ENCODE measurements around the gene OR52M1. TPM values are rescaled to one million over a fixed set of nuclear protein-coding genes. Genes with fewer than 3 reads are reported as not detected.

The OR52M1 gene
- total RNA-seq, 2 experiments from 2014 or later, result not detected

DNA sequence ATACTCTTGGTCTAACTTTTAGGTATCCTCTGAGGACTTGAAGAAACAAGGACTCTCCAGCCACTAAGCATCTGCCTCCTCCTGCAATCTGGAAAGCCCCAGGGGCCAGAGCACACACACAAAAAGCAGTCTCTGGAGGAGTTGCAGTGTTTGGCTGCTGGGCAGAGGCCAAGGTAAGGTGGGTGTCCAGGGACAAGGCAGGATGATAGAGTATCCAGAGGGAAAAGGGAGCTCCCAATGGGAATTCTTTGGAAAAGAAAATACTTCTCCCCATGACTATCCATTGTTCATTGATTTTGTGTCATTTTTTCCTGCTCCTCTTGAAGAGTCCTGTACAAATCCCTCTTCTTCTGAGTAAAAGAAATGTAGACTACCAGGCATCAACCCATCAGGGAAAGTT is 36.5 kb downstream of the OR52M1 start, which contains the start of gene OR52I2:
Gene OR52I2 (plus strand): TSS at position 301 of the 400 bp plus-strand sequence.
- H3K4me3 ChIP-seq (ENCODE audit: low read depth, low read length, poor library complexity, severe bottlenecking), result no peak within 1 kb of the TSS
- no peaks in the 10 kb centered on the region for H3K4me1 ChIP-seq (ENCODE audit: insufficient read depth, low read length, poor library complexity, severe bottlenecking)
- H3K4me2 ChIP-seq (ENCODE audit: low read length), result no peak within 1 kb of the TSS
- no peaks in the 10 kb centered on the region for H3K36me3 ChIP-seq (ENCODE audit: insufficient read depth, low read length)
- no peaks in the 10 kb centered on the region for H3K79me2 ChIP-seq (ENCODE audit: insufficient read depth, low read depth, low read length)
- H2AFZ ChIP-seq (ENCODE audit: low read length), result no peak within 1 kb of the TSS
- no peak for DNase-seq (ENCODE audit: low spot score)
- no peak for TF ChIP-seq EZH2phosphoT487 (IDR thresholded peaks at IDR 0.05; ENCODE audit: borderline replicate concordance, low read depth, low read length)
- TF ChIP-seq, protein P1, sequence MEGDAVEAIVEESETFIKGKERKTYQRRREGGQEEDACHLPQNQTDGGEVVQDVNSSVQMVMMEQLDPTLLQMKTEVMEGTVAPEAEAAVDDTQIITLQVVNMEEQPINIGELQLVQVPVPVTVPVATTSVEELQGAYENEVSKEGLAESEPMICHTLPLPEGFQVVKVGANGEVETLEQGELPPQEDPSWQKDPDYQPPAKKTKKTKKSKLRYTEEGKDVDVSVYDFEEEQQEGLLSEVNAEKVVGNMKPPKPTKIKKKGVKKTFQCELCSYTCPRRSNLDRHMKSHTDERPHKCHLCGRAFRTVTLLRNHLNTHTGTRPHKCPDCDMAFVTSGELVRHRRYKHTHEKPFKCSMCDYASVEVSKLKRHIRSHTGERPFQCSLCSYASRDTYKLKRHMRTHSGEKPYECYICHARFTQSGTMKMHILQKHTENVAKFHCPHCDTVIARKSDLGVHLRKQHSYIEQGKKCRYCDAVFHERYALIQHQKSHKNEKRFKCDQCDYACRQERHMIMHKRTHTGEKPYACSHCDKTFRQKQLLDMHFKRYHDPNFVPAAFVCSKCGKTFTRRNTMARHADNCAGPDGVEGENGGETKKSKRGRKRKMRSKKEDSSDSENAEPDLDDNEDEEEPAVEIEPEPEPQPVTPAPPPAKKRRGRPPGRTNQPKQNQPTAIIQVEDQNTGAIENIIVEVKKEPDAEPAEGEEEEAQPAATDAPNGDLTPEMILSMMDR (conservative IDR thresholded peaks at IDR 0.05; ENCODE audit: low read length), result no peak
- intact Hi-C loops (cut with micrococcal nuclease; ENCODE audit: unreplicated experiment), result no loop called here
- no peaks in the 10 kb centered on the region for H3K9me2 ChIP-seq (ENCODE audit: insufficient read depth, low read length)
- H3K27ac ChIP-seq (ENCODE audit: low read depth, low read length, poor library complexity, severe bottlenecking), result no peak within 1 kb of the TSS
- POLR2A ChIA-PET, result interaction anchor here (0.6 kb wide), 1 partner anchor 56 kb away, joined by 3 read pairs; no protein-coding TSS in a partner anchor
- CTCF ChIA-PET (ENCODE audit: unreplicated experiment), result no interaction called here
- H3K9me3 ChIP-seq (ENCODE audit: low read length), result no peaks in the 10 kb centered on the region
- no peaks in the 10 kb centered on the region for H4K20me1 ChIP-seq (ENCODE audit: insufficient read depth, low read length)
- no TSS peak for BruUV-seq (replicated peaks)

DNA sequence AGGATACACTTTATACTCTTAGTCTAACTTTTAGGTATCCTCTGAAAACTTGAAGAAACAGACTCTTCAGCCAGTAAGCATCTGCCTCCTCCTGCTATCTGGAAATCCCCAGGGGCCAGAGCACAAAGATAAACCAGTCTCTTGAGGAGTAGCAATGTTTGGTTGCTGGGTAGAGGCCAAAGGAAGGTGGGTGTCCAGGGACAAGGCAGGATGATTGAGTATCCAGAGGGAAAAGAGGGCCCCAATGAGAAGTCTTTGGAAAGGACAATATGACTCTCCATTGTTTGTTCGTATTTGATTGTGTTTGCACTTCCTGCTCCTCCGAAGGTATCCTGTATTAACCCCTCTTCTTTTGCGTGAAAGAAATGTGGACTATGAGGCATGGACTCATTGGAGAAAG is 44.0 kb downstream of the OR52M1 start:
- CTCF ChIA-PET (ENCODE audit: unreplicated experiment), result no interaction called here
- no peaks in the 10 kb centered on the region for H4K20me1 ChIP-seq (ENCODE audit: insufficient read depth, low read length)
- no peak overlapping the region for H2AFZ ChIP-seq (ENCODE audit: low read length)
- no peak overlapping the region for H3K4me2 ChIP-seq (ENCODE audit: low read length)
- H3K36me3 ChIP-seq (ENCODE audit: insufficient read depth, low read length), result no peaks in the 10 kb centered on the region
- DNase-seq (ENCODE audit: low spot score), result no peak
- BruUV-seq (replicated peaks), result no TSS peak
- no peak for TF ChIP-seq EZH2phosphoT487 (IDR thresholded peaks at IDR 0.05; ENCODE audit: borderline replicate concordance, low read depth, low read length)
- TF ChIP-seq, protein P1 (conservative IDR thresholded peaks at IDR 0.05; ENCODE audit: low read length), result no peak
- intact Hi-C loops (cut with micrococcal nuclease; ENCODE audit: unreplicated experiment), result no loop called here
- H3K27ac ChIP-seq (ENCODE audit: low read depth, low read length, poor library complexity, severe bottlenecking), result no peak overlapping the region
- H3K9me3 ChIP-seq (ENCODE audit: low read length), result no peaks in the 10 kb centered on the region
- H3K9me2 ChIP-seq (ENCODE audit: insufficient read depth, low read length), result no peaks in the 10 kb centered on the region
- POLR2A ChIA-PET, result no interaction called here
- no peaks in the 10 kb centered on the region for H3K79me2 ChIP-seq (ENCODE audit: insufficient read depth, low read depth, low read length)
- no peaks in the 10 kb centered on the region for H3K4me1 ChIP-seq (ENCODE audit: insufficient read depth, low read length, poor library complexity, severe bottlenecking)
- no peak overlapping the region for H3K4me3 ChIP-seq (ENCODE audit: low read depth, low read length, poor library complexity, severe bottlenecking)

DNA sequence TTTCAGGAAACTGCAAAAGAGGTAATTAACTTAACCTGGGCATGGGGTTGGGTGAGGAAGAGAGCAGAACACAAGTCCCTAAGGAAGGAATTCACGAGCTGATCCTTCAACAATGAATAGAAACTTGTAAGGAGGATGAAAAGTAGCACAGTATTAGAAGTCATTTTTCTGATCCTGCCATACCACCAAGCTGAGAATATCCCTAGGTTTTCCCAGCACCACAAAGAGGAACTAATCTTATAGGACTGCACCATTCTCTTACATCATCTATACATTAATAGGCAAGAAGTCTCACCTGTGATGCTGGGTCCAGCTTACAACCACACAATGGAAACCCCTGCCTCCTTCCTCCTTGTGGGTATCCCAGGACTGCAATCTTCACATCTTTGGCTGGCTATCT is 48.7 kb downstream of the OR52M1 start, which contains the start of gene OR52I1:
Gene OR52I1 (plus strand): TSS at position 301 of the 400 bp plus-strand sequence. CDS start 0 bp downstream, at position 301.
- ChIA-PET CTCF (ENCODE audit: unreplicated experiment) (no interaction called here), POLR2A (no interaction called here)
- Histone ChIP-seq H3K4me2 (ENCODE audit: low read length) (no peak within 1 kb of the TSS), H3K27ac (ENCODE audit: low read depth, low read length, poor library complexity, severe bottlenecking) (no peak within 1 kb of the TSS), H3K9me3 (ENCODE audit: low read length) (no peaks in the 10 kb centered on the region), H3K9me2 (ENCODE audit: insufficient read depth, low read length) (no peaks in the 10 kb centered on the region), H4K20me1 (ENCODE audit: insufficient read depth, low read length) (no peaks in the 10 kb centered on the region), H2AFZ (ENCODE audit: low read length) (no peak within 1 kb of the TSS), H3K4me3 (ENCODE audit: low read depth, low read length, poor library complexity, severe bottlenecking) (no peak within 1 kb of the TSS), H3K79me2 (ENCODE audit: insufficient read depth, low read depth, low read length) (no peaks in the 10 kb centered on the region), H3K4me1 (ENCODE audit: insufficient read depth, low read length, poor library complexity, severe bottlenecking) (no peaks in the 10 kb centered on the region), H3K36me3 (ENCODE audit: insufficient read depth, low read length) (peaks cover 4% of the 10 kb centered on the region; the same call in 1 of the 2 replicates)
- TF ChIP-seq EZH2phosphoT487 (IDR thresholded peaks at IDR 0.05; ENCODE audit: borderline replicate concordance, low read depth, low read length), result no peak
- TF ChIP-seq, protein P1 (conservative IDR thresholded peaks at IDR 0.05; ENCODE audit: low read length), result no peak
- DNase-seq (ENCODE audit: low spot score), result no peak
- intact Hi-C loops (cut with micrococcal nuclease; ENCODE audit: unreplicated experiment), result no loop called here
- no TSS peak for BruUV-seq (replicated peaks)
